ENCODE results near the gene TRPM8. TPM values are rescaled to one million over a fixed set of nuclear protein-coding genes. Genes with fewer than 3 reads are reported as not detected.

TRPM8 gene
- polyA plus RNA-seq, 3 donors from 2014 or later, result 0.06 to 0.52 (median 0.42) TPM

DNA sequence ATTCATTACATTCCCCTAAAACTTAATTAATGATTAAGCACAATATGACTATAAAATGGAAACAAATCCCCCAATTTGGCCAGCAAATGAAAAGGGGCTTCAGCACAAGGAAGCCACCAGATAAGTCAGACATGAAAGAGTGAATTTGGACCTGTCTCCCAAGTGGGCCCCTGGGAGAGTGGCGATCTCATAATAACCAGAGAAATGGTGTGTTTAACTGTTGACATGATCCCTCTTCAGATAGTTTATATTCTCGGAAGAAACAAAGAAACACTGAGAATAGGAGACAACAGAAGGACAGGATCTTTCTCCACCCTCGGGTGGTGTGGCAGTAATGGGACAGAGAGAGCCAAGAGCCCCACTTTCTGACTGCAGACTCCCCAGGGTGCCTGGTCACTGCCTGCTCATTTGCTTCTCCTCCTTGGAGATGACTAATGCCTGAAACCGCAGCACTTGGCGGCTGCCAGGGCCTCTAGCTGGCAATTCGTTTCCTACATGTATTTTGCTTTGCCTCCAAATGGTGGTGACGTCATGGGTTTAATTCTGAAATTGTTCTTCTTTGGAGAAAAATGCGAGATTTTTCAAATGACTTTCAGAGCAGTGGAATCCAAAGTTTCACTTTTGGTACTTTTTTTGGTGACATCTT lies 86.9 kb downstream of the TRPM8 start:
- peaks cover 3 to 5% (median 4%) of the 10 kb centered on the region in 3 donors for H3K27me3 Mint-ChIP-seq (ENCODE audit: low read depth in 3 of 3)
- H3K4me1 Mint-ChIP-seq, result peaks cover 37 to 40% of the 10 kb centered on the region in 2 donors
- H3K36me3 Mint-ChIP-seq, result peaks cover 0 to 7% (median 3%) of the 10 kb centered on the region in 3 donors
- H3K27ac Mint-ChIP-seq, result peak overlapping the region in 1 of 6 donors; percentile 51
- no peak for DNase-seq
- H3K4me3 Mint-ChIP-seq, result no peak overlapping the region
- H3K9me3 Mint-ChIP-seq, result peaks cover 0 to 3% (median 0%) of the 10 kb centered on the region in 6 donors

GRCh38 chr2:234005126-234005525 lies 88.0 kb downstream of the TRPM8 start:
- H3K4me1 Mint-ChIP-seq, result peaks cover 34 to 37% of the 10 kb centered on the region in 2 donors
- H3K4me3 Mint-ChIP-seq, result no peak overlapping the region
- no peak overlapping the region for H3K27ac Mint-ChIP-seq
- DNase-seq, result no peak
- peaks cover 3 to 6% (median 5%) of the 10 kb centered on the region in 3 donors for H3K27me3 Mint-ChIP-seq (ENCODE audit: low read depth in 3 of 3)
- H3K36me3 Mint-ChIP-seq, result peaks cover 0 to 7% (median 3%) of the 10 kb centered on the region in 3 donors
- peaks cover 0 to 3% (median 0%) of the 10 kb centered on the region in 6 donors for H3K9me3 Mint-ChIP-seq

GRCh38 chr2:234006501-234006900 lies 89.3 kb downstream of the TRPM8 start:
- Mint-ChIP-seq H3K27me3 (ENCODE audit: low read depth in 3 of 3) (peaks cover 3 to 6% (median 5%) of the 10 kb centered on the region in 3 donors), H3K9me3 (peaks cover 0 to 3% (median 0%) of the 10 kb centered on the region in 6 donors), H3K4me1 (peaks cover 20 to 23% of the 10 kb centered on the region in 2 donors), H3K27ac (no peak overlapping the region), H3K36me3 (peaks cover 0 to 6% (median 2%) of the 10 kb centered on the region in 3 donors), H3K4me3 (no peak overlapping the region)
- no peak for DNase-seq

DNA sequence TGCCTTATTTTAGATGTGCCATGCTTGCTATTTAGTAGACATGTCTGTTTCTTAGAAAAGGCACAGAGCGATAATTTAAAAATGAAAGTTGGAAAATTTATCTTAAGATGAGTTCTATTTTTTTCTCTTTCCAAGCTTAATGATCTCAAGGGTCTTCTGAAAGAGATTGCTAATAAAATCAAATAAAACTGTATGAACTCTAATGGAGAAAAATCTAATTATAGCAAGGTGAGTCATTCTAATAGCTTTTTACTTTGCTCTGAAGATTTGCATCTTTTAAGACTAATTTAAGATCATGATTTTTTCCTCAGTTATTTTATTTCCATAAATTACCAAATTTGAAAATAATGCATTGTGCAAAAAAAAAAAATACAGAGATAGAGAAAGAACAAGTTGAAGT lies 97.3 kb downstream of the TRPM8 start:
- DNase-seq, result no peak
- Mint-ChIP-seq H3K9me3 (no peaks in the 10 kb centered on the region), H3K27ac (no peak overlapping the region), H3K36me3 (peaks cover 0 to 8% (median 3%) of the 10 kb centered on the region in 3 donors), H3K4me1 (peaks cover 0 to 2% of the 10 kb centered on the region in 2 donors), H3K4me3 (no peak overlapping the region), H3K27me3 (ENCODE audit: low read depth in 3 of 3) (peaks cover 0 to 4% (median 0%) of the 10 kb centered on the region in 3 donors)

DNA sequence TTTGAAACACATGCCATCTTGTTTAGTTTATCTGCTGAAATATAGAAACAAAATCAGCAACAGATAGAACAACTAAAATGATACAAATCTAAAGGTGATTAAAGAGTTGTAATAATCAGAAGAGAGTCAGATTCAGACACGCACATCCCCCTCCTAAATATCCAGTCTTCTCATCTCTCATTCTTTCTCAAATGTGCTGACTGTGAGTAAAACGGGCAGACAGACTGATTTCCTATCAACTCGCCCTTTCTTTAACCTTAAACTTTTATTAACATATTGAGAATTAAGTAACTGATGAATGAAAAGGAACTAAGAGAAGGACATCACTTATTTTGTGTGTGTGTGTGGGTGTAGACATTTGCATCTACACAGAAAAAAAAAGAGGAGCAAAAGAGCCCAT lies 98.7 kb downstream of the TRPM8 start:
- H3K36me3 Mint-ChIP-seq, result peaks cover 0 to 8% (median 3%) of the 10 kb centered on the region in 3 donors
- peaks cover 0 to 2% of the 10 kb centered on the region in 2 donors for H3K4me1 Mint-ChIP-seq
- peaks cover 0 to 2% (median 0%) of the 10 kb centered on the region in 3 donors for H3K27me3 Mint-ChIP-seq (ENCODE audit: low read depth in 3 of 3)

DNA sequence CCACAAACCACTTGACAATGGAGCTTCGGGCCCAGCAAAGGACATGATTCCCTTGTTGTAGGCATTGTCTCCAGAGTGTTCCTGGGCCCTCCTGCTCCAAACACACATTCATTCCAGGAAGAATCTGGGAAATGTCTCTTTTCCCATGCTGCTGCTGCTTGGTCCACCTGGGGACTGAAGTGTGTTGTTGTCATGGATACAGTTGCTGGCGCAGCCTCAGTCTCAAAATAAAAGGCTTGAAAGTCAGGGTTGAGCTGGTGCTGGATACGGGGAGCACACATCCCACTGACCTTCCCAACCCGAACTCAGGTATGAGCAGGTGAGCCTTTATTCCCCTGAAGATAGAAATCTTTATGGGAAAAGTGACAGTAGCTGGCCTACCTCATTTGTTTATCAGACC lies 102.7 kb downstream of the TRPM8 start:
- H3K9me3 Mint-ChIP-seq, result peaks cover 0 to 7% (median 0%) of the 10 kb centered on the region in 6 donors
- peaks cover 16 to 25% of the 10 kb centered on the region in 2 donors for H3K4me1 Mint-ChIP-seq
- no peak for DNase-seq
- no peak overlapping the region for H3K4me3 Mint-ChIP-seq
- H3K27ac Mint-ChIP-seq, result no peak overlapping the region
- peaks cover 4 to 18% (median 9%) of the 10 kb centered on the region in 3 donors for H3K36me3 Mint-ChIP-seq
- H3K27me3 Mint-ChIP-seq (ENCODE audit: low read depth in 3 of 3), result peaks cover 0 to 2% (median 0%) of the 10 kb centered on the region in 3 donors

More for the DNA sequence above, 98.7 kb downstream of the TRPM8 start:
- Mint-ChIP-seq H3K9me3 (no peaks in the 10 kb centered on the region), H3K27ac (peak overlapping the region in 1 of 6 donors; percentile 30), H3K4me3 (no peak overlapping the region)
- DNase-seq, result no peak

DNA sequence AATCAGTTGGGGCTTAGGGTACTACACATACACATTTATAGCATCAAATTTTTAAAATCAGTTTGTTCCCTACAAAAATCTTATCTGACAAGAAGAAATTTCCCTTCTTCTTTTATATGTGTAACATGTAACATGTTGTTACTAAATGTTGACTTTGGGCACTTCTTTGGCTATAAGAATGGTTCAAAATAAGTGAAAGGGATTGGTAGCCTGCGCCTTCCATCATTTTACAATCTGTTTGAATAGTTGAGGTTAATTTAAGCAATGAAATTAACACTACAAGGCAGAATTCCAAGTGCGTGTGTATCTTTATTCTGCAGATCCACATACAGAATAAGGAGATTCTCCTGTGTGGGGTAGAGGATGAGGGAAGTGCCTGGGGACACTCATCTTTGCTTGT lies 103.2 kb downstream of the TRPM8 start:
- Mint-ChIP-seq H3K27ac (no peak overlapping the region), H3K27me3 (ENCODE audit: low read depth in 3 of 3) (peaks cover 0 to 2% (median 0%) of the 10 kb centered on the region in 3 donors), H3K4me1 (peaks cover 20 to 29% of the 10 kb centered on the region in 2 donors), H3K9me3 (peaks cover 0 to 7% (median 0%) of the 10 kb centered on the region in 6 donors), H3K36me3 (peaks cover 4 to 16% (median 9%) of the 10 kb centered on the region in 3 donors), H3K4me3 (no peak overlapping the region)
- DNase-seq, result no peak

DNA sequence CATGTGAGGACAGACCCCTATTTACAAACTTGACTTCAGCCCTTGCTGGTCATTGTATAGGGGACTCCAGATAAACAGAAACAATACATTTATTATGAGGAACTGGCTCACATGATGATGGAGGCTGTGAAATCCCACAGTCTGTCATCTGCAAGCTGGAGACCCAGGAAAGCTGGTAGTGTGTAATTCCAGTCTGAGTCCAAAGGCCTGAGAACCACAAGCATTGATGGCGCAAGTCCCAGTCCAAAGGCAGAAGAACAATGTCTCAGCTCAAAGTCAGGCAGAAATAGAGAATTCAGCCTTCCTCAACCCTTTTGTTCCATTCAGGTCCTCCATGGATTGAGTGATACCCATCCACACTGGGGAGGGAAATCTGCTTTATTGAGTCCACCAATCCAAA lies 105.3 kb downstream of the TRPM8 start:
- no peak overlapping the region for H3K4me3 Mint-ChIP-seq
- H3K27ac Mint-ChIP-seq, result peak overlapping the region in 1 of 6 donors; percentile 4
- peaks cover 2 to 9% (median 5%) of the 10 kb centered on the region in 3 donors for H3K27me3 Mint-ChIP-seq (ENCODE audit: low read depth in 3 of 3)
- H3K36me3 Mint-ChIP-seq, result peaks cover 4 to 12% (median 6%) of the 10 kb centered on the region in 3 donors
- H3K9me3 Mint-ChIP-seq, result peaks cover 0 to 7% (median 0%) of the 10 kb centered on the region in 6 donors
- no peak for DNase-seq
- peaks cover 41 to 50% of the 10 kb centered on the region in 2 donors for H3K4me1 Mint-ChIP-seq

DNA sequence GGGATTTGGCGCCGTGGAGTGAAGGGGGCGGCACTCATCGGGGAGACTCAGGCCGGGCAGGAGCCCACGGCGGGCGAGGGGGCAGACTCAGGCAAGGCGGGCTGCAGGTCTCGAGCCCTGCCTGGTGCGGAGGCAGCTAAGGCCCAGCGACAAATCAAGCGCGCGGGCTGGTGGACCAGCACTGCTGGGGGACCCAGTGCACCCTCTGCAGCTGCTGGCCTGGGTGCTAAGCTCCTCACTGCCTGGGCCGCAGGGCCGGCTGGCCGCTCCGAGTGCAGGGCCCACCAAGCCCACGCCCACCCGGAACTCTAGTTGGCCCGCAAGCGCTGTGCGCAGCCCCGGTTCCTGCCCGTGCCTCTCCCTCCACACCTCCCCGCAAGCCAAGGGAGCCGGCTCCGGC lies 107.1 kb downstream of the TRPM8 start:
- no peak for DNase-seq
- peaks cover 4 to 13% (median 12%) of the 10 kb centered on the region in 3 donors for H3K36me3 Mint-ChIP-seq
- H3K9me3 Mint-ChIP-seq, result peaks cover 0 to 7% (median 0%) of the 10 kb centered on the region in 6 donors
- peaks cover 2 to 9% (median 5%) of the 10 kb centered on the region in 3 donors for H3K27me3 Mint-ChIP-seq (ENCODE audit: low read depth in 3 of 3)
- H3K27ac Mint-ChIP-seq, result peak overlapping the region in 5 of 6 donors; percentile 51 to 69 (median 66)
- peaks cover 60 to 67% of the 10 kb centered on the region in 2 donors for H3K4me1 Mint-ChIP-seq
- peak overlapping the region in 3 of 5 donors; percentile 31 to 49 (median 46) for H3K4me3 Mint-ChIP-seq

DNA sequence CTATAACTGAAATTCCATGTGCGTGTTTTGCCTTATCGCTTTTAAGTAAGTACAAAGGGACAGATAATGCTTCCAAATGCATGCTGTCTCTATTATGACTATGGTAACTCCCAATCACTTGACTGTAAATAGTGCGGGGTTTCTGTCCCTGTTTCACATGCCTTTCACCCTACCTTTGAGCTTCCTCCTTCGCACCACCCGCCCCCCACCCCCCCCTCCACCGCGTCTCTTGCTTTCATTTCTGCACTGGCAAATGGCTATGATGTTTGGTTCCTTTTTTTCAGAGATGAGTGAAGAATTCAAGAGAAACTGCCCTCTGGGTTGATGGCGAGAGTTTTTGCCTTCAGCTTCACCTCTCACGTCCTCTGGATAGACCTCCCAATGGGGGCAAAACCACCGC lies 108.3 kb downstream of the TRPM8 start:
- Mint-ChIP-seq H3K9me3 (peaks cover 0 to 7% (median 0%) of the 10 kb centered on the region in 6 donors), H3K4me1 (peaks cover 72 to 74% of the 10 kb centered on the region in 2 donors), H3K36me3 (peaks cover 4 to 13% (median 13%) of the 10 kb centered on the region in 3 donors), H3K27ac (peak overlapping the region; percentile 90 to 98 (median 96)), H3K27me3 (ENCODE audit: low read depth in 3 of 3) (peaks cover 2 to 9% (median 5%) of the 10 kb centered on the region in 3 donors), H3K4me3 (peak overlapping the region; percentile 70 to 86 (median 84))
- peak; percentile 43 to 57 (median 51) for DNase-seq

- Mint-ChIP-seq H3K4me1 (peaks cover 76 to 78% of the 10 kb centered on the region in 2 donors), H3K27me3 (ENCODE audit: low read depth in 3 of 3) (peaks cover 2 to 9% (median 5%) of the 10 kb centered on the region in 3 donors), H3K36me3 (peaks cover 4 to 13% (median 13%) of the 10 kb centered on the region in 3 donors), H3K4me3 (peak overlapping the region; percentile 70 to 86 (median 84)), H3K9me3 (peaks cover 0 to 9% (median 0%) of the 10 kb centered on the region in 6 donors), H3K27ac (peak overlapping the region; percentile 90 to 98 (median 96))
- no peak for DNase-seq
Observed at GRCh38 chr2:234025891-234026401, 108.8 kb downstream of the TRPM8 start.

GRCh38 chr2:234026693-234027254 lies 109.6 kb downstream of the TRPM8 start:
- DNase-seq, result peak; percentile 59 to 66 (median 62)
- peaks cover 2 to 6% (median 5%) of the 10 kb centered on the region in 3 donors for H3K27me3 Mint-ChIP-seq (ENCODE audit: low read depth in 3 of 3)

GRCh38 chr2:234027641-234028040 lies 110.5 kb downstream of the TRPM8 start:
- DNase-seq, result no peak
- H3K4me3 Mint-ChIP-seq, result peak overlapping the region; percentile 70 to 86 (median 84)
- H3K27me3 Mint-ChIP-seq (ENCODE audit: low read depth in 3 of 3), result peaks cover 2 to 6% (median 5%) of the 10 kb centered on the region in 3 donors
- peaks cover 89 to 93% of the 10 kb centered on the region in 2 donors for H3K4me1 Mint-ChIP-seq
- peak overlapping the region; percentile 90 to 98 (median 96) for H3K27ac Mint-ChIP-seq
- H3K9me3 Mint-ChIP-seq, result peaks cover 0 to 7% (median 0%) of the 10 kb centered on the region in 6 donors
- peaks cover 0 to 13% (median 4%) of the 10 kb centered on the region in 3 donors for H3K36me3 Mint-ChIP-seq

More at GRCh38 chr2:234026693-234027254, 109.6 kb downstream of the TRPM8 start:
- H3K4me3 Mint-ChIP-seq, result peak overlapping the region; percentile 70 to 86 (median 84)
- peaks cover 4 to 13% (median 7%) of the 10 kb centered on the region in 3 donors for H3K36me3 Mint-ChIP-seq
- H3K27ac Mint-ChIP-seq, result peak overlapping the region; percentile 90 to 98 (median 96)
- peaks cover 0 to 7% (median 0%) of the 10 kb centered on the region in 6 donors for H3K9me3 Mint-ChIP-seq
- peaks cover 84 to 85% of the 10 kb centered on the region in 2 donors for H3K4me1 Mint-ChIP-seq

Measured in immature natural killer cell (primary cell).